Measurements from ENCODE around the gene CWF19L2.

DNA sequence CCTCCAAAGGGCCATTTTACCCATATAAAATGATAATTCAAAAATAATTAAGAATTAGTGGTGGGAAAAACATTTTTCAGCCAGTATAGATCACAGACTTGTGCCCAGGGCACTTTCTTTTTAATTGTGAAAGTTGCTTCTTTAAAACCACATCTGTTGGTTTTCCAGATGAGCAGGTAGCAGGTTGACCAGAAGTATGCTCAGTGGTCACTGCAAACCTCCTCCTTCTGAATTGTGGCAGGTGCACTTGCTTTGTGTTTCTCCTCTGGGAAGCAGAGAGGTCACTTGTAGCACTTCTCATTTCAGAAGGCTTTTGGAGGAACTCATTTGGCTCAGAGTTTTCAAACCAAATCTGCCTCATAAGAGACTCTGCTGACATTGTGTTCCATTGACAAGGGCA lies 24.6 kb upstream of the CWF19L2 start:
- TF ChIP-seq CTCF (IDR thresholded peaks at IDR 0.05) (no peak), POLR2A (IDR thresholded peaks at IDR 0.05) (no peak)
